Type B pancreatic cell (in vitro differentiated cells): ENCODE measurements around the gene BCL2L11. TPM values are rescaled to one million over a fixed set of nuclear protein-coding genes. Genes with fewer than 3 reads are reported as not detected.

Source experiments
- DNase-seq: peaks from one replicate; pipeline ENCODE4 v3.0.0; 2021; ENCODE audit warnings: mixed read lengths; ENCODE audit not compliant: unreplicated experiment; ENCODE audit errors: extremely low spot score
- H3K27ac Mint-ChIP-seq: 2 replicates; pipeline ENCODE4 v1.8.0; 2021; ENCODE audit warnings: mild to moderate bottlenecking, mixed read lengths
- H3K27me3 Mint-ChIP-seq: 2 replicates; pipeline ENCODE4 v1.8.0; 2021; ENCODE audit warnings: mixed read lengths
- H3K36me3 Mint-ChIP-seq: 2 replicates; pipeline ENCODE4 v1.8.0; 2021; ENCODE audit warnings: mixed read lengths
- H3K4me1 Mint-ChIP-seq: one replicate; pipeline ENCODE4 v1.8.0; 2021; ENCODE audit warnings: mixed read lengths; ENCODE audit not compliant: unreplicated experiment
- H3K4me3 Mint-ChIP-seq: 2 replicates; pipeline ENCODE4 v1.8.0; 2021; ENCODE audit warnings: mild to moderate bottlenecking, mixed read lengths
- H3K9me3 Mint-ChIP-seq: 2 replicates; pipeline ENCODE4 v1.8.0; 2021; ENCODE audit warnings: mixed read lengths
- total RNA-seq: library from RNA; stranded (reverse); gene quantifications from 2 replicates; pipeline ENCODE4 v1.2.1, GENCODE V29; 2021; ENCODE audit warnings: low replicate concordance
- TF ChIP-seq, protein P1 (sequence below): fragments of 200-600 bp; sonication (generic); conservative IDR thresholded peaks from 2 replicates; pipeline ENCODE4 v1.5.0; 2021; ENCODE audit warnings: antibody characterized with exemption, mild to moderate bottlenecking

BCL2L11 gene
- total RNA-seq, 1 donor from 2014 or later, result 29.2 TPM

DNA sequence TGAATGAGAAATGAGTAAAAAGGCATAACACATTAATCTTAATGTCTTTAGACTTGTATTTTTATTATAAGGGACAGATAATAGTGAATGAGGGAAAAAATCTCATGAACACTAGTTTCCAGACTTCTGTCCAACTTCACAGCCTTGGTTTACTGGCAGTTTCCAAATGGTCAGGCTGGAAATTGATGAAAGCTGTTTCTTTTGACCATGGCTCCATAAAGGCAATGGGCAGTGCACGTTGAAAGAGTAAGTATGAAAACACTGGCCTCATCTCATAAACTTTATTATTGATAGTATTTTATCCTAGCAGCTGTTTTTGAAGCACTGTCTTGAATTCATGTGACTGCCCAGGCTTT, 23.1 kb downstream of the BCL2L11 start:
- TF ChIP-seq, protein P1, sequence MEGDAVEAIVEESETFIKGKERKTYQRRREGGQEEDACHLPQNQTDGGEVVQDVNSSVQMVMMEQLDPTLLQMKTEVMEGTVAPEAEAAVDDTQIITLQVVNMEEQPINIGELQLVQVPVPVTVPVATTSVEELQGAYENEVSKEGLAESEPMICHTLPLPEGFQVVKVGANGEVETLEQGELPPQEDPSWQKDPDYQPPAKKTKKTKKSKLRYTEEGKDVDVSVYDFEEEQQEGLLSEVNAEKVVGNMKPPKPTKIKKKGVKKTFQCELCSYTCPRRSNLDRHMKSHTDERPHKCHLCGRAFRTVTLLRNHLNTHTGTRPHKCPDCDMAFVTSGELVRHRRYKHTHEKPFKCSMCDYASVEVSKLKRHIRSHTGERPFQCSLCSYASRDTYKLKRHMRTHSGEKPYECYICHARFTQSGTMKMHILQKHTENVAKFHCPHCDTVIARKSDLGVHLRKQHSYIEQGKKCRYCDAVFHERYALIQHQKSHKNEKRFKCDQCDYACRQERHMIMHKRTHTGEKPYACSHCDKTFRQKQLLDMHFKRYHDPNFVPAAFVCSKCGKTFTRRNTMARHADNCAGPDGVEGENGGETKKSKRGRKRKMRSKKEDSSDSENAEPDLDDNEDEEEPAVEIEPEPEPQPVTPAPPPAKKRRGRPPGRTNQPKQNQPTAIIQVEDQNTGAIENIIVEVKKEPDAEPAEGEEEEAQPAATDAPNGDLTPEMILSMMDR, result no peak
- no peak for DNase-seq
- H3K27me3 Mint-ChIP-seq, result no peaks in the 10 kb centered on the region
- no peaks in the 10 kb centered on the region for H3K9me3 Mint-ChIP-seq
- no peak overlapping the region for H3K4me3 Mint-ChIP-seq
- H3K4me1 Mint-ChIP-seq, result peaks cover 41% of the 10 kb centered on the region
- peaks cover 42% of the 10 kb centered on the region for H3K36me3 Mint-ChIP-seq
- no peak overlapping the region for H3K27ac Mint-ChIP-seq

DNA sequence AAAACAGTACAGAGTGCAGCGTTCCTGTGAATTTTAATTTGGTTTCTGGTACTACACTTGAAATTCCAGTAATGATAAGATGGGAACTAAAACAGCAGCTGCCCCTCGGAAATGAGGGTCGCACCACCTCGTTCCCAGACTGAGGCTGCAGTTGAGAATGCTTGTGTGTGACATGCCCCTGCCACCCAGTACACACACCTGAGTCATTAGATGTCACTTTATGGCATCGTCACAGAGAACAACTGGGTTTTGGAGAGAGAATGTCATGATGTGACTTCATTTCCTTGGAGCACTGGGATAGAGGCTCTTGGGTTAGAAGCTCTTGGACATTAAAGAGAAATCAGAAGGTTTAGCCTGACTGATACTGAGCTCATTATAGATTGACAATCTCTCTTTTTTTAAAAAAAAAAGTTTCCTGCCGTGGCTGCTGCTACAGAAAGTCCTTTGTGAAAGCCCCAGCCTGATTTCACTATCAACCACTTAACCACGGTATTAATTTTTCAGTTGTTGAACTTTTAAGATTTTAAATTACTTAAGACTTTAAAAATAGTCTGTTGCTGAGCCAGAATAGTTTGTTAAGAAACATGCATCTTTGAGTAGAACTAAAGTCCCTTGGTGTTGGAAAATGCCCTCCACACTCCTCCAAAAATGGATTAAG, 24.5 kb downstream of the BCL2L11 start:
- no peak overlapping the region for H3K4me3 Mint-ChIP-seq
- H3K27me3 Mint-ChIP-seq, result no peaks in the 10 kb centered on the region
- no peak for DNase-seq
- TF ChIP-seq, protein P1, result no peak
- H3K9me3 Mint-ChIP-seq, result no peaks in the 10 kb centered on the region
- peaks cover 44% of the 10 kb centered on the region for H3K4me1 Mint-ChIP-seq
- peaks cover 37% of the 10 kb centered on the region for H3K36me3 Mint-ChIP-seq
- no peak overlapping the region for H3K27ac Mint-ChIP-seq

DNA sequence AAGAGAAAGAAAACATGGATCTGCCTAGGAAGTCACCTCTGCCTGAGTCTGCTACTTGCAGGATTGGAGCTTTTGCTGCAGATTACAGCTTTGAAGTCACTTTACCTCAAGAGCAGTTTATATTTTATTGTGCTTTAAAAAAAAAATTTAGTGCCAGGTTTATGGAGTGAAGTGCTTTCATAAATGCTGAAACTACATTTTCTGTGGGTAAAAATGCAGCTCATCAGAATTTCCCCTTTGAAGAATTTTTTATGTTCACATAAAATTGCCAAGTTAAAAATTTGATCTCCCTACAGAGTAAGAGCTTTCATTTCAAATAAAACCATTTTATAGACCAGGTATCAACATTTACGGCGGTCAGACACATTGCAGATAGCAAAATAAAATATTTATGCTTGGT, 25.2 kb downstream of the BCL2L11 start:
- peaks cover 34% of the 10 kb centered on the region for H3K36me3 Mint-ChIP-seq
- peaks cover 44% of the 10 kb centered on the region for H3K4me1 Mint-ChIP-seq
- TF ChIP-seq, protein P1, result no peak
- H3K9me3 Mint-ChIP-seq, result no peaks in the 10 kb centered on the region
- H3K27me3 Mint-ChIP-seq, result no peaks in the 10 kb centered on the region
- no peak overlapping the region for H3K27ac Mint-ChIP-seq
- no peak overlapping the region for H3K4me3 Mint-ChIP-seq
- no peak for DNase-seq

DNA sequence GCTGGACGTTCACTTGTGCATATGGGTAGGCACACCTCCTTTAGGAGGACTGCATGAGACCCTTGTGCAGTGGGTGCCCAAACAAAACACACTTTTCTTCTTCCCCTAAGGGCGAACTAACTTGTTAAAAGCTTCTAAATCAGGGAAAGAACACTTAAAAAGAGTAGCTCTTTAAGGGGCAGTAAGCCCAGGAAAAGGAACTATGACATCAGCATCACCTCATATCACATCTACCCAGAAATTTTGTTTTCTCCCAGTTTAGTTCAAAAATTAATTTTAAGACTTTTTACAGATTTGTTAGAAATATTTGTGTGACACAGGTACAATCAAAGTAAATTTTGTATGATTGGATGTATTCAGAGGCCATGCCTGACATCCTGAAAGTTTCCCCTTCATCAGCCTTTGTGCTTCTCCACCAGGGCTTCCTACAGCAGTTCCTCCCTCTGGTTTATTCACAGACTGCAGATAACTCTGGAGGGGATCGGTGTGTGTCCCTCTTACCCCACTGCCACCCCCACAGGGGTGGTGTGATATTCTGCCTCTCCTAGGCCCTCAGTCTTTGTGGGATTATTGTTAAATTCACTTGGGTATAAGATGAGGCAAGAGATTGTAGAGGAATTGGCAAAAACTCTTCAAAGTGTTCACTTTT, 27.6 kb downstream of the BCL2L11 start:
- TF ChIP-seq, protein P1, result no peak
- Mint-ChIP-seq H3K4me1 (peaks cover 33% of the 10 kb centered on the region), H3K36me3 (peaks cover 49% of the 10 kb centered on the region), H3K9me3 (no peaks in the 10 kb centered on the region), H3K27ac (peak overlapping the region; percentile 54), H3K4me3 (no peak overlapping the region), H3K27me3 (no peaks in the 10 kb centered on the region)
- no peak for DNase-seq

DNA sequence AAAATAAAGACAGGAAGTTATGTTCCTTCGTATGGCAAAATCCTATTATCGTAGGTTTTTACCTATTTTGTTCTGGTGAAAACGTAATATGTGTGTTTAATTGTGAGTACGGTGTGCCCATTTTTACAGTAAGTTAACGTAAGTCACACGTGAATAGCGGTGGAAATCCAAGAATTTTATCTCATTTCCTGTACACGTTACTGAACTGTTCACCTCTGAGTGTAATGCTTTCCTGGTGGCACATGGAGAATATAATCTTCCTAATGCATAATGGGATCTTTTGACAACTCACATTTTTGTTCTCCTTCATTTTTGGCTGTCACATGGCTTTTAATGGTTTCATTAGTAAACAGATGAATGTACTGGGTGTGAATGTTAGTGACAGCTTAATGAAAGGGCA, 28.2 kb downstream of the BCL2L11 start:
- TF ChIP-seq, protein P1, result no peak
- Mint-ChIP-seq H3K27ac (peak overlapping the region; percentile 3), H3K36me3 (peaks cover 53% of the 10 kb centered on the region), H3K27me3 (no peaks in the 10 kb centered on the region), H3K9me3 (no peaks in the 10 kb centered on the region), H3K4me1 (peaks cover 33% of the 10 kb centered on the region), H3K4me3 (no peak overlapping the region)
- no peak for DNase-seq
